Measurements from ENCODE around the gene IL22RA2. TPM values are rescaled to one million over a fixed set of nuclear protein-coding genes. Genes with fewer than 3 reads are reported as not detected.

The IL22RA2 gene
- total and polyA plus RNA-seq, 2 of the 13 experiments (the other 11 are each of a cell fraction or from before 2014, with no cell fraction given): not detected

DNA sequence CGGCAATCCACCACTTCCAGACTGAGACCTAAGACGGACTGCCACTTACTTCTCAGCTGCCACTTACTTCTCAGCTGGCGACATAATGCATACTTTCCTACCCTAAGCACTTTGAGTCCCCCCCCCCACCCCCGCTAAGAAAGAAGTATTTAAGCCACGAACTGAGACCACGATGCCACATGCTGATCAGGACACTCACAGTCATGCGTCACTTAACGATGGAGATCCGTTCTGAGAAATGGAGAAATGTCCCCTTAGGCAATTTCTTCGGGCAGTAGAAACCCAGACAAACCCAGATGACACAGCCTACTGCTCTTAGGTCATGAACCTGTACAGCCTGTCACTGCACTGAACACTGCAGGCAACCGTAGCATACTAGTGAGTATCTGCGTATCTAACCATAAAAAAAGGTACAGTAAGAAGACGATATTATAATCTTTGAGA, 45.1 kb upstream of the IL22RA2 start (continued):
- TF ChIP-seq, protein P1, sequence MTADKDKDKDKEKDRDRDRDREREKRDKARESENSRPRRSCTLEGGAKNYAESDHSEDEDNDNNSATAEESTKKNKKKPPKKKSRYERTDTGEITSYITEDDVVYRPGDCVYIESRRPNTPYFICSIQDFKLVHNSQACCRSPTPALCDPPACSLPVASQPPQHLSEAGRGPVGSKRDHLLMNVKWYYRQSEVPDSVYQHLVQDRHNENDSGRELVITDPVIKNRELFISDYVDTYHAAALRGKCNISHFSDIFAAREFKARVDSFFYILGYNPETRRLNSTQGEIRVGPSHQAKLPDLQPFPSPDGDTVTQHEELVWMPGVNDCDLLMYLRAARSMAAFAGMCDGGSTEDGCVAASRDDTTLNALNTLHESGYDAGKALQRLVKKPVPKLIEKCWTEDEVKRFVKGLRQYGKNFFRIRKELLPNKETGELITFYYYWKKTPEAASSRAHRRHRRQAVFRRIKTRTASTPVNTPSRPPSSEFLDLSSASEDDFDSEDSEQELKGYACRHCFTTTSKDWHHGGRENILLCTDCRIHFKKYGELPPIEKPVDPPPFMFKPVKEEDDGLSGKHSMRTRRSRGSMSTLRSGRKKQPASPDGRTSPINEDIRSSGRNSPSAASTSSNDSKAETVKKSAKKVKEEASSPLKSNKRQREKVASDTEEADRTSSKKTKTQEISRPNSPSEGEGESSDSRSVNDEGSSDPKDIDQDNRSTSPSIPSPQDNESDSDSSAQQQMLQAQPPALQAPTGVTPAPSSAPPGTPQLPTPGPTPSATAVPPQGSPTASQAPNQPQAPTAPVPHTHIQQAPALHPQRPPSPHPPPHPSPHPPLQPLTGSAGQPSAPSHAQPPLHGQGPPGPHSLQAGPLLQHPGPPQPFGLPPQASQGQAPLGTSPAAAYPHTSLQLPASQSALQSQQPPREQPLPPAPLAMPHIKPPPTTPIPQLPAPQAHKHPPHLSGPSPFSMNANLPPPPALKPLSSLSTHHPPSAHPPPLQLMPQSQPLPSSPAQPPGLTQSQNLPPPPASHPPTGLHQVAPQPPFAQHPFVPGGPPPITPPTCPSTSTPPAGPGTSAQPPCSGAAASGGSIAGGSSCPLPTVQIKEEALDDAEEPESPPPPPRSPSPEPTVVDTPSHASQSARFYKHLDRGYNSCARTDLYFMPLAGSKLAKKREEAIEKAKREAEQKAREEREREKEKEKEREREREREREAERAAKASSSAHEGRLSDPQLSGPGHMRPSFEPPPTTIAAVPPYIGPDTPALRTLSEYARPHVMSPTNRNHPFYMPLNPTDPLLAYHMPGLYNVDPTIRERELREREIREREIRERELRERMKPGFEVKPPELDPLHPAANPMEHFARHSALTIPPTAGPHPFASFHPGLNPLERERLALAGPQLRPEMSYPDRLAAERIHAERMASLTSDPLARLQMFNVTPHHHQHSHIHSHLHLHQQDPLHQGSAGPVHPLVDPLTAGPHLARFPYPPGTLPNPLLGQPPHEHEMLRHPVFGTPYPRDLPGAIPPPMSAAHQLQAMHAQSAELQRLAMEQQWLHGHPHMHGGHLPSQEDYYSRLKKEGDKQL (CRISPR knock-in tag; IDR thresholded peaks at IDR 0.05; ENCODE audit: low read depth): no peak
- TF ChIP-seq POLR2AphosphoS2 (IDR thresholded peaks at IDR 0.05; ENCODE audit: low read depth, low read length) (no peak), ZC3H13 (CRISPR knock-in tag; IDR thresholded peaks at IDR 0.05) (no peak), ZSCAN5A (CRISPR knock-in tag; IDR thresholded peaks at IDR 0.05; ENCODE audit: borderline replicate concordance) (no peak), ZNF501 (CRISPR knock-in tag; IDR thresholded peaks at IDR 0.05) (no peak), ZNF879 (CRISPR knock-in tag; IDR thresholded peaks at IDR 0.05) (no peak), MAFG (CRISPR knock-in tag; IDR thresholded peaks at IDR 0.05) (no peak)
- TF ChIP-seq, protein P2, sequence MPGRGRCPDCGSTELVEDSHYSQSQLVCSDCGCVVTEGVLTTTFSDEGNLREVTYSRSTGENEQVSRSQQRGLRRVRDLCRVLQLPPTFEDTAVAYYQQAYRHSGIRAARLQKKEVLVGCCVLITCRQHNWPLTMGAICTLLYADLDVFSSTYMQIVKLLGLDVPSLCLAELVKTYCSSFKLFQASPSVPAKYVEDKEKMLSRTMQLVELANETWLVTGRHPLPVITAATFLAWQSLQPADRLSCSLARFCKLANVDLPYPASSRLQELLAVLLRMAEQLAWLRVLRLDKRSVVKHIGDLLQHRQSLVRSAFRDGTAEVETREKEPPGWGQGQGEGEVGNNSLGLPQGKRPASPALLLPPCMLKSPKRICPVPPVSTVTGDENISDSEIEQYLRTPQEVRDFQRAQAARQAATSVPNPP (CRISPR knock-in tag; IDR thresholded peaks at IDR 0.05): no peak

All from HepG2 (cell line).